NCI-H1694 treated with DMSO at 0.1 percent for 48 hours (cell line): ENCODE data around the gene S1PR3.

Experiments
- DNase-seq: peaks from one replicate; lab custom pipeline; 2025; lab: John Stamatoyannopoulos, UW

Gene S1PR3

DNA sequence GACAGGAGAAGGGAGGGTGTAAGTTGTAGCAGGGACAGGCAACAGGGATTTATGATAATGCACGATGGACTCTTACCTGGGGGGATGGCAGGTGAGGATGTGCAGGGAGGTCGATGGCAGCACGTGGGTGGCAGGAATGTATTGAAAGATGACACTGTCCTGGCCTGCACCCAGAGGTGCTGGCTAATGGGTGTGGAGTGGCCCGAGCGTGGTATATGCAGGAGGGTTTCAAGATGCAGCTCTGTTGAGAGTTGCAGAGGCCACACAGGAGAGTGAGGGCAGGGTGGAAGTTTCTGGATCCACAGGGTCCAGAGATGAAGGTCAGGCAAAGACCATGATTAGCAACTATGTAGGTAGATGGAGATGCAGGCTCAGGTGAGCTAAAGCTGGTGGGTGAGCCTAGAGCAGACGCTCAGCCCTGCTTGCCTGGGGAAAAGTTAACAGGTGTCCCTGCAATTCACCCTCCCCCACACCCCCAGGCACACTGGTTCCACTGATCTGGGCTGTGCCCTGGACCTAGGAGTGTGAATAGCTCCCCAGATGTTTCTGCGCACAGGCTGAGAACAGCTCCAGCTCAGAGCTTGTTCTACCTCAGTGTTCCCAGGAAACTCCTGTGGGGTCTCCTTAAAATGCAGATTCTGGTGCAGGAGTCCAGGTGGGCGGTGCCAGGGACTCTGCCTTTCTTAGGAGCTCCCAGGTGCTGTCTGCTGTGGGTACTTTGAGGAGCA lies 21.5 kb upstream of the S1PR3 start:
- DNase-seq = no peak

DNA sequence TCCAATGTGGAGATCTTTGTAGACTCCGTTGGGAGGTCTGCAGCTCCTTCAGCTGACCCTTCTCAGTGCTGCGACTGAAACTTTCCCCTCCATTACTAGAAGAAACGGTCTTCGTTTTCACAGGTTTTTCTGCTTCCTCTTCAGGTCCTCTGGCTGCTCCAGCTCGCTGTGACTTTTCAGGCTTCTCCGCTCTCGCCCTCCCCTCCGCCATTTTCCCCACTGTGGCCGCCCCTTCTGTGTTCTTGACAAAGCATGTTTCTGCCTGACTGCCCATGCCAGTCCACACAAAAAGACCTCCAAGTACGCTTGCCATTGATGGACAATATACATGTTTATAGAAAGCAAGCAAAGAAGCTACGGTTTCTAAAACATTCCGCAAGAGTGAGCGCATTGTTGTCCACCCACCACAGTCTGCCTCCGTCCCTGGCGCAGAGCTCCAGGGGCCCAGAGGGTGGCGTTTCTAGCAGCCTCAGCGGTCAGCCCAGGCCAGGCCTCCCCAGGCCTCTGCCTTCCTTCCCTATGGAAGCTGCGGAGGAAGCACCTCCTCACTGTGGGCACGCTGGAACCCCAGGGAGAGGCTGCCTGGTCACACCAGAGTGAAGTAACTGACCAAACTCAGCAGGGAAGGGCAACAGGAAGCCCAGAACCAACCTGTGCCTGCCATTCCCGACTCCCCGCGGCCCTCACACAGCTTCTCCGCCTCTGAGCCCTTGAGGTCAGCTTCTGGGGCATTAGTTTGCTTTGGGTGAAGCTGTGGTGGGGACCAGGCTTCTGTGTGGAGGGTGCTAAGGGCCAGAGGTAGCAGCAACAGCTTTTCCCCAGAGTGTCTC lies 19.9 kb upstream of the S1PR3 start:
- DNase-seq = no peak

DNA sequence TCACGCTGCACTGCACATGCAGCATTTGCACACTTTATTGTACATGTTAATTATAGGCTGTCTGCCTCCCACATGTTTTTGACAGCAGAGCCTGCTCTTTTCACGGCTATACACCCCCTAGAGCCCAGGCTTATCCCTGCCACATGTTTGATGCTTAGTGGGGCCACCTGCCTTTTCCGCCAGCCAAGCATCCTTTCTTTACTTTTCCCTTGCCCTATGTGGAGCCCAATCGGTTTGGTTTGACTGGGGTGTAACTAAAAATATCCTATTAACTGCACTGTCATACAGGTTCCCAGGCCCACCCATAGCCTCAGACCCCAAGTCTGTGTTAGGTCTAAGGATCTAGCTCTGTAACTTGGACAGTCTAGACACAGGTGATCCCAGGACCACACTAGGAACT lies 18.9 kb upstream of the S1PR3 start:
- DNase-seq = no peak

DNA sequence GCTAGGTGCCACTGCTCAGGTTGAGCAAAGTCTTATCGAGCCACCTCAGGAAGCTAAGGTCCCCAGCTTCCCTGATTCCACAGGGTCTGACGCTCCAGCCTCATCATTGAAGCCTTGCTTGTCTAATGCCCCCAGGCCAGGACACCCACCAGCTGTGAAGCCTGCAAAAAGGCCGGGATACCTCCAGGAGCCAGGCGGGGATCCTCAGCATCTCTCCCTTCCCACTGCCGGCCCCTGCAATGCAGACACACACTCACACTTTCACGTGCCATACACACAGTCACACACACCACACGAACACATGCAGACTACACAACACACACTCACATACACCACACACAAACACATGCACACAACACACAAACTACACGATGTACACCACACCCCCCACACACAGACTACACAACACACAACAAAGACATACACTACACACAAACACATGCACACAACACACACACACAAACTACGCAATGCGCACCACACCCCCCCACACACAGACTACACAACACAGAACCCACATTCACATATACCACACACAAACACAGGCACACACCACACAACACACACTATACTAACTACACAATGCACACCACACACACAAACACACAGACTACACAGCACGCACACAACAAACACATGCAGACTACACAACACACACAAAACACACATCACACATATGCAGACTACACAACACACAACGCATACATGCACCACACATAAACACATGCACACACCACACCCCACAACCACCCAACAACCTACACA lies 17.8 kb upstream of the S1PR3 start:
- DNase-seq = no peak

DNA sequence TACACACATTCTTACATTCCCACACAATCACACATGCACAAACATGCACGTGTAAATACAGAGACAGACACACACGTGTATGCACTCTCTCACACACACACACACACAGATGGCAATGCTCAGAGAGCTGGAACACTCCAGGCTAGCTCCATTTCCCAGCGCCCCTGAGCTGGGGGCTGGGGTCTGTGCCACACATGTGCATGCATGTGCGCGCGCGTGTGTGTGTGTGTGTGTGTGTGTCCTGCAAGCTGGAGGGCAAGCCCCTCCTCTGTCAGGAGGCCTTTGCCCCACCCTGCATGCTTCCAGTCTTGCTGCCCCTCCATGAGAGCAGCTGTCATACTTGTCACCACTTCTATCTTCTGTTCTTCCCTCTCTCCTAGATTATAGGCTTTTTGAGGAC lies 16.6 kb upstream of the S1PR3 start:
- DNase-seq = no peak

DNA sequence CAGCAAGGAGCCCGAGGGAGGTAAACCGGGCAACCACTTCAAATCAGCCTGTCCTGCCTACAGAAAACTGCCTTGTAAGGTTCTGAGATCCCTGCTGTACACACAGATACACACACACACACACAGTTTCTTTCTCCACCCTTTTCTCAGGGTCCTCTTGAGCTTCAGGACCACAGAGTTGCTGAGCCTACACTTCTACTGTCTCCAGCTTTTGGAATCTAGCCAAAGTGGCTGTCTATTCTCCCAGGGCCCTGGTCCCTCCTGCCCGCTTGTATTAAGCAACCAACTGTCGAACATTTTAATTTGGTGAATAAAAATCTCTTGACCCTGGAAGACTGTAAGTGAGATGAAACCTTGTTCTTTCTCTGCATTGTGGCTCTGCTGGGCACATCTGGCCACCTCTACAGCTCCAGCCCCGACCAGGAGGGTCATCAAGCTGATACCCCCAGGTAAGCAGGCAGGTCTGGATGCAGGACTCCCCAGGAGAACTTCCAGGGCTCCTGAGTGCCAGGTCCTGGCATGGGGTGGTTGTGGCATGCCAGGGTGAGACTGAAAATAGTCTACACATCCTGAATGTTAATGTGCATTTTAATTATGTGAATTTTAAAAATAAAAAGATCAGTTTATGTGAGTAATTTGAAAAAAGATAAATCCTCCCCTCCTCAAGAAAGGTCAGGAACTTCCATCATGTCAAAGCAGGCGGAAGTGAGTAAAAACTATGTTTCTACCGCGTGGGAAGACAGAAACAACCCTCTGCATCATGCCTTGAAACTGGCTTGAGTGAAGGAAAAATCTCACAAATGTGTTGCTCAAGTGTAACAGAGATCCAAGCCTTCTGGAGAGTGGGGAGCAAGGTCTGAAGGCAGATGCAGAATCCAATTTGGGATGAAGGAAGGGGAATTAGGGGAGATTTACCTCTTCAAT lies 15.0 kb upstream of the S1PR3 start:
- no peak for DNase-seq

DNA sequence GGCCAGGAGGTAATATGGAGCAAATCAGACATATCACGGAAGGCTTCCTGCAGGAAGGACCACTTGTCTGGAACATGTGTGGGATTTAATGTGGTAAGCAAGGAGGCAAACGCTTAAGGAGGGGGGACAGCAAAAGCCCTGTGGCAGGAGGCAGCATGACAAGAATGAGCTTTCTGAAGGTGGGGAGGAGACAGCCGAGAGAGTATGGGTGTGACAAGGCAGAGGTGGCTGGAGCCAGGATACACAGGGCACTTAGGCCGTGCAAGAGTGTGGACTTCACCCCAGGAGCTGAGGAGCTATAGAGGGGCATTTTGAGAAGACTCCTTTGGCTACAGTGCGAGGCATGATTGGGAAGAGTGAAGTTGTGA lies 14.4 kb upstream of the S1PR3 start:
- no peak for DNase-seq

DNA sequence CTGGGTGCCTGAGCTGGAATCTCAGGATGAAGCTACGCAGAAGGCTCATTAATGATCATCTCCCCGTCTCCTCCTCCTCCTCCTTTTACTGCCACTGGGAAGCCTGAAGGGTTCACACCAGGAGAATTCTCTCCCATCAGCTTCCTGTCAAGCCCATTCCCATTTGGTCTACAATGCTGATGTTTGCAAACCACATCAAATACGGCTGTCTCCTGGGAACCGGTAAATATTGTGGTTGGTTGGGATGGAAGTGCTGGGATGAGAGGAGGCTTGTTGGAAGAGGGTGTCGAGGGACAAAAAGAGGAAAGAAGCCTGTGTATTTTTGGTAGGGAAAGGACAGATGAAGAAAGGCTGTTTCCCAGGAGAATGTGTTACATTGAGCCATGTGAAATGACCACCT lies 13.2 kb upstream of the S1PR3 start:
- no peak for DNase-seq

DNA sequence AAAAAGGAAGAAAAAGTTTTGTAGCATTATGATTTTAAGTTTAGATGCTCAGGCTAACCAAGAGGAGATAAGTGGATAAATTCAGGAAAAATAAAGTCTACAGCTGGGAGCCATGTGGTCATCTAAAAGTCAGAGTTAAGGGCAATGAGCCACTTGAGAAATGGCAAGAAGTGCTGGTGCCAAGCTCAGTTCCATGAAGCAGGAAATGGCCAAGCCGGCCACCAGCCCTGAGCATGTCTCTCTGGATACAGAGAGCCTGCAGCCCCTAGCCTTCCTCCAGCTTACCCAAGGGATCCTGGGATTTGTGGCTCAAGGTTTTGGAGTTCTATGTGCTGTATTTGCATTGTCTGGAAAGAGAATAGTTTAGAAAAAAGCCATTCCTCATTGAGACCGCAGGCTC lies 12.2 kb upstream of the S1PR3 start:
- DNase-seq = no peak

DNA sequence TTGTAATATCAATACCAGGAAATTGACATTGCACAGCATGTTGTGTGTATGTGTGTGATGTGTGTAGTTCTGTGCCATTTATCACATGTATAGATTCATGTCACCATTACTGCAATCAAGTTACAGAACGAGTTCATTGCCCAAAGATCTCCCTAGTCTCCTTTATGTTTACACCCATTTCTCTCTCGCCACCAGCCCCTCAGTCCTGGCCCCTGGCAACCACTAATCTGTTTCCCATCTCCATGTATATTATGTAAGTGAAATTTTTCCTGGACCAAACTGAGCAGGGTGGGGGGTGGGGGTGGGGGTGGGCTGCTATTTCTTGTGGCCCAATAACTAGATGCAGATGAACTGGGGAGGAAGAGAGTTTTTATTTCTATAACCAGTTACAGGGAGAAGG lies 11.5 kb upstream of the S1PR3 start:
- DNase-seq = no peak

DNA sequence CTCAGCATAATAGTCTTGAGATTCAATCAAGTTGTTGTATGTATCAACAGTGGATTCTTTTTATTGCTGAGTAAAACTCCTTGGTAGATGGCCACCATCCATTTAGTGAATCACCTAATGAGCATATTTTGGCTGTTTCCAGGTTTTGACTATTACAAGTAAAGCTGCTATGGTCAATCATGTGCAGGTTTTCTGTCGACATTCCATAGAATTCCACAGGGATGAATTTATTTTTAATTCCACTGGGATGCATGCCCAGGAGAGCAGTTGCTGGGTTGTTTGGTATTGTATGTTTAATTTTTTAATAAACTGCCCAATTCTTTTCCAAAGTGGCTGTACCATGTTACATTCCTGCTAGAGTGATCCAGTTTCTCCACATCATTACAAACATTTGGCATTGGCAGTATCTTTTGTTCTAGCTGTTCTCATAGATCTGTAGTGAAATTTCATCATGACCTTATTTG lies 10.5 kb upstream of the S1PR3 start:
- DNase-seq = no peak

DNA sequence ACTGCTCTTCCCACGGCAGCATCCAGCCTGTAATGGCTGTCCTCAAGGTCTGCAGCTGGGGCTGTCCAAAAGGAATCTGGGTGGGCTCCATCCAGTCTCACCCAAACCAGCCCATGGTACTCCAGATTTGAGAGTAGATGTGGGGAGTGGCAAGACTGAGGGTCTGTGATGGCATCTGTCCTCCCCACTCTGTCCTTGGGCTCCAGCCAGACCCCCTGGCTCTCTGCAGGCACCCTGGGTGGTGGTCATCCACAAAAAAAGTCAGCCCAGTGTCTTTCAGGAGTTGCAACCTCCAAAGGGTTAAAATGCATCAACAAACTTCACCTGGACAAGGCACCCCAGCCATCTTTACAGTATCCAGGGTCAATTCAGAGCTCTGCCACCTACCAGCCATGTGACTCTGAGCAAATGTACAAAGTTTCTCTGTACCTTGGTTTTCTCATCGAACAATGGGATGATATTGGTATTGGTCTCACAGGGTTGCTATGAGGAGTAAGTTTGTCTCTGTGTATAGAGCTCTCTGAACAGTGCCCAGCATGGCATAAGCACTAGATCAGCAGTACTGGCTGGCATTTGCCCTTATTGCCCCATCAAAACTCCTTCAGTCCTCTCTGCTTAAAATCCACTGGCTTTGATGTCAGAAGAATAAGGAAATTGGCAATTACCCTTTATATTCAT lies 7.3 kb upstream of the S1PR3 start:
- no peak for DNase-seq

DNA sequence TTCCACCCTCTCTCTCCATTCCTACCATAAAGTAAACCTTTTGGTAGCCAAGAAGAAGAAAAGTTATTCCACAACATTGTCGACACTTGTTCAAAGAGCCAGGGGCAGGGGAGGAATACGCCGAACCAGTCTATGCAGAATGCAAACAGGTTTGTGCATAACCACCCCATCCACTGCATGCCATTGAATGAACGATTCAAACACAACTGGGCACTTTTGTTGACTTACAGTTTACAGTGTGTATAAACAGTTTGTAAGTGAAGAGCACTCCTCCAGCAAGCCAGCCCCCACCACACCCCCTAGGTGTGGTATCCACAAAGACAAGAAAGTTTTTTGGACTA lies 6.8 kb upstream of the S1PR3 start:
- no peak for DNase-seq

DNA sequence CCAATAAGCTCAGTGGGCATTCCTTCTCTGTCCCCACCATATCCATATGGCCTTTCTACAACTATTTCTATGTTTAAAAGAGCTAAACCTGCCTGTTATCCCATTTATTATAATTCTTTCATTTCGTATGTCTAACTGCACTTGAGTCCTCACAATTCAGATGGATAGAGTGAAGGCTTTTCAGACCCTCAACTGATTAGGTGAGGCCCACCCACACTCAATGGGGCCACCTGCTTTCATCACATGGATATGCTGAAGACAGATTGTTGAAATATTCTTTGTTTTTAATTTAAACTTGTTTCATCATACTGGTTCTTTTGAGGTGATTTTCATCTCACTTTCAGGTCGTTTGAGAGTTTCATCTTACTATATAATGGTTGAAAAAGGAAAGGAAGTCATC lies 5.7 kb upstream of the S1PR3 start:
- DNase-seq = no peak

DNA sequence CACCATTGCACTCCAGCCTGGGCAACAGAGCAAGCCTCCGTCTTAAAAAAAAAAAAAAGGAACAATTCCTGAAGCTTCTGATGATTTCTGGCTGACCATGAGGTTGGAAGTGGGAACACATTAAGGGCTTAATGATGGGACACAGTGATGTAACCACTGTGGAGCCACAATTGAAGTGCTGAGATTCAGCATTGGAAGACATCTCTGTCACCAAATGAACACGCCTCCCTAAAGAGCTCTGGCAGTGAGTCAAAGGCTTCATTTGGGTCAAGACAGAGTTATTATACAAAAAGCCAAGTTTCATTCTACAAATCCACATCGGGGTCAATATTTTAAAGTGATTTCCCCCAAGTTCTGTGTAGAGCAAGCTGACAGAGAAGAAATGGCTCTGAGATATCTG lies 4.5 kb upstream of the S1PR3 start:
- no peak for DNase-seq

DNA sequence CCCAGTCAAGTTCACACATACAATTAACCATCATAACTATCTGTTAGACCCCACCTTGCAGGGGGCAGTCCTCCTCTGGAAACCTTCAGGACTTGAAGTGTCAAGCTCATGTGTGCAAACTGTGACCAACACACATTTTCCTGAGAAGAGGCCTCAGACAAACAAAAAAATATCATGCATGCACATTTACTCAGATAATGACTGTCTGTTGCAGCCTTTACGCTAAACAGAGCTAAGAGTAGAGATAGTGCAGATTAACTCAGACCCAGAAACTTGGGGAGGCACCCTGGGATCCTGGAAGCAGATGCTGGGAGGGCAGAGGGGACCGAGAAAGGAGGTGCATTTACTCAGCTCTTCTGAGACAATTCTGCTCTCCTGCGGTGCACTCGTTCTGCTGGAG lies 3.6 kb upstream of the S1PR3 start:
- no peak for DNase-seq

DNA sequence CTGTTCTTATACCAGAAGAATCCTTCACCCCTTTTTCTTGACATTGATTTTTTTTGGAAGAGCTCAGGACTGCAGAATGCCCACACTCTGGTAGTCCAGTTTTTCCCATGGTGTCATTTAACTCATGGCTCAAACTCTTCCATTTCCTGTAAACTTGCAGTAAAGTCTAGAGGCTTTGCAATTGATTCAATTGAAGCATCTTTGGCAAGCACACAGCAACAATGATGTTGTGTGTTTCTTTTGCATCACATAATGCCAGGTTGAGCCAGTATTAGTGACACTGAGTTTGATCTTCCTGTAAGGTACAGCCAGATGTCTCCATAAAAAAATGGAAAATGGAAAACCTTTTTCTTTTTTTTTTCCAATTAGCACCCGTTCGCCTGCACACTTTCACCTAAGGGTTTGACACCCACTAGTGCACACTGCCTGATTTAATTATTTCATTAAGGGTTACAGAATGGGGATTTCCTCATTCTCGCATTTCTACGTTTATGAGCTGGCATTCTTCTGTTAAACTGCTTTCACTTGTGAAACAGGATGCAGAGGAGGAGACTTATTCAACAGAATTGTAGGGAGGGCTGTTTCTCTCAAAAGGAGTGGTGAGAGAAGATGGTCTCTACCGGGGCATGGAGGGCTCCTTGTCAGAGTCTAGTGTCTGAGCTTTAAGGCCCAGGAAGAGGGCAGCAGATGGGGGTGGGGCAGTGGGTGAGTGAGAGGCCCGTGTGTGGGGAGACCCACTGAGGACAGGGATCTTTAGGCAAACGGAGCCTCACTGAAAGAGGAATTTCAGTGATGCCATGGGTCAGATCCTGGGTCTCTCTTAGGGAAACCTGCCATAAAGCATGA lies 2.2 kb upstream of the S1PR3 start:
- DNase-seq = no peak

DNA sequence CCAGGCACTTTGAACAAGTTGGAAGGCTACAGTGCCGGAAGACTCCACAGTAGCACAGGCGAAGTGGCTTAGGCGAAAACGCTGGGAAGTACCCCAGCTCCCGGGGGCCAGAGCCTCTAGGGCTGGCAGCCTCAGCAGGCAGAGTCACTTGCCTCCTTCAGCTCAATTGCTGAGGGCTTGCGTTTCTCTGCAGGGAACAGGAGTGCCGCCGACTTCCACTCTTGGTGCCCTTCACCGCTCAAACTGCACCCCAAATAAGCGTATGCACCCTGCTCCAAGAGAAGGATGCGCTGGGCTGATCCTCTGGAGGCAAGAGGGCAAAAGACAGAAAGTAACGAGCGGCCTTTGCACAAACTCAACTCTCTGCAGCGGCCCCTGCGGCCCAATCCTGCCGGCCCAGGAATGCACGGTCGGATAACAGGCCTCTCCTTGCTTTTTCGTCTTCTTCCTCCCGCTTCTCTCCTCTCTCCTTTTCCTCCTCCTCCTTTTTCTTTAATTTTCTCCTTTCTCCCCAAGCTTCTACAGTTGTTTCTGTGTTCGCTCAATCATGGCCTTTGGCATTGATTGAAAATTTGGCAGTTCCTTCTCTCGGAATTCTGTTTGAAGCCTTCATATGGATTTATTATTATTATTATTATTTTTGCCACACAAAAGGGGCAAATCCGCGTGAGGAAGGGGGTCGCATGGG lies 1.1 kb upstream of the S1PR3 start:
- no peak for DNase-seq

DNA sequence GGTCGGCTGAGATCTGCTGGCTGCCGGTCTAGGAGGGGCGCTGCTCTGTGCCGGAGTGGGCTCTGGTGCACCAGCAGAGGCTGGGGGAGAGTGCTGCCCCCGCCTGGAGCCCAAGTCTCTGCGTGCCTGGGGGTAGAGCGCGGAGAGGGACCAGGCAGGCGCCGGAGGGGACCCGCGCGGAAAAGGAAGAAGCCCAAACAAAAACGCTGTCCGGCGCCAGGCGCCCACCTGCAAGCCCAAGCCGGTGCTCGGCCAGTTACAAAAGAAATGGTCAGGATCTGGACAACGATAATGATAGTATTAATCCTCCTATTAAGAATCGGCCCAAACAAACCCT lies 571 bp upstream of the S1PR3 start:
- no peak for DNase-seq

DNA sequence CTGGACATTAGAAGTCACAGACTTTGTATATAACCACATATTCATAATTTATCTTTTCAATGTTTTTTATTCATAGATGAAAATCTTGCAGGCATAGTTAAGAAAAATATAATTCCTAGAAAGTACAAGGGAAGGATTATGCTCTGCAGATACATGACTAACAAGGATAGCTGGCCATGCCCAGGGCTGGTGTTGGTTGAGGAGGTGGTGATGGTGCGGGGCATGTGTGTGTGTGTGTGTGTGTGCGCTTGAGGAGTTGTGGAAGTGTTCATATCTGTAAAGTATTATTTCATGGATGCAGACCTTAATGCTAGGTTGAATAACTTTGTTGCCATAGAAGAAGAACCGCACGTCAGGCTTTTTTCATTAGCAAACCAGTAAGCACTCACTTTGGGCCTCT lies 1.3 kb downstream of the S1PR3 start:
- DNase-seq = no peak
